ENCODE results near the gene MRPS14. TPM values are rescaled to one million over a fixed set of nuclear protein-coding genes. Genes with fewer than 3 reads are reported as not detected.

The MRPS14 gene
- total and polyA plus RNA-seq, 2 of the 4 experiments (the other 2 are of a cell fraction) = 22.0 to 23.1 TPM

Small RNA genes within 50 kb of the gene (microRNA-seq; reads per million reads assigned to microRNA genes)
- not detected for gene RF00019 (ENCODE audit: insufficient read depth, insufficient read length)
- not detected for gene RNU6-307P (ENCODE audit: insufficient read depth, insufficient read length)

Small RNA genes within 50 kb of the gene (small RNA-seq; reads per million reads assigned to genes)
- 0 reads per million in 5 experiments for gene RF00019
- gene RNU6-307P = 0 reads per million in 5 experiments

Other genes starting within 250 kb of the MRPS14 start
- gene CACYBP, start 23.5 kb downstream of the MRPS14 start, total RNA-seq (2012; rRNA removed) = 61.8 and 159 TPM in 2 replicates
- 53.1 and 62.8 TPM in 2 replicates for gene CACYBP, start 23.5 kb downstream of the MRPS14 start, polyA plus RNA-seq (2012; rRNA removed)
- not detected in 2 replicates for gene TNN, start 44.4 kb upstream of the MRPS14 start, total RNA-seq (2012; rRNA removed)
- not detected in 2 replicates for gene TNN, start 44.4 kb upstream of the MRPS14 start, polyA plus RNA-seq (2012; rRNA removed)
- gene KIAA0040, start 169.4 kb upstream of the MRPS14 start, total RNA-seq (2012; rRNA removed) = under 0.01 and 0.18 TPM in 2 replicates
- gene KIAA0040, start 169.4 kb upstream of the MRPS14 start, polyA plus RNA-seq (2012; rRNA removed) = 0.05 TPM in 1 of 2 replicates, not detected in the other

All from IMR-90 (cell line).